Measurements from ENCODE around the gene DCK.
"Not testable (repeated sequence)": the region's sequence is repeated elsewhere in the genome, so short reads cannot be mapped to it uniquely, and the experiment has no call there.

Gene DCK

GRCh38 chr4:71004281-71004851 is 10.9 kb downstream of the DCK start:
- DNase-seq, result no peak

GRCh38 chr4:71005025-71005424 is 11.6 kb downstream of the DCK start:
- not testable (repeated sequence) for DNase-seq

- no peak for DNase-seq
Measured at GRCh38 chr4:71006203-71006907, 12.9 kb downstream of the DCK start.

GRCh38 chr4:71008196-71008595 is 14.7 kb downstream of the DCK start:
- DNase-seq, result no peak

GRCh38 chr4:71009086-71009485 is 15.6 kb downstream of the DCK start:
- no peak for DNase-seq

GRCh38 chr4:71009890-71010588 is 16.6 kb downstream of the DCK start:
- no peak for DNase-seq

GRCh38 chr4:71011451-71011850 is 18.0 kb downstream of the DCK start:
- no peak for DNase-seq

- DNase-seq, result not testable (repeated sequence)
Measured at GRCh38 chr4:71017391-71017790, 23.9 kb downstream of the DCK start.

- DNase-seq, result no peak
Measured at GRCh38 chr4:71020611-71021010, 27.2 kb downstream of the DCK start.

- no peak for DNase-seq
Measured at GRCh38 chr4:71025654-71026053, 32.2 kb downstream of the DCK start.

GRCh38 chr4:71026086-71026485 is 32.6 kb downstream of the DCK start:
- DNase-seq, result no peak

- DNase-seq, result no peak
Measured at GRCh38 chr4:71027611-71028010, 34.2 kb downstream of the DCK start.

GRCh38 chr4:71029504-71029903 is 36.1 kb downstream of the DCK start:
- DNase-seq, result no peak

- not testable (repeated sequence) for DNase-seq
Measured at GRCh38 chr4:71032106-71032505, 38.7 kb downstream of the DCK start.

GRCh38 chr4:71045256-71045655 is 51.8 kb downstream of the DCK start:
- DNase-seq, result no peak

GRCh38 chr4:71049395-71049794 is 55.9 kb downstream of the DCK start:
- no peak for DNase-seq

GRCh38 chr4:71050809-71051208 is 57.4 kb downstream of the DCK start:
- no peak for DNase-seq

GRCh38 chr4:71052034-71052433 is 58.6 kb downstream of the DCK start:
- no peak for DNase-seq

- DNase-seq, result no peak
Measured at GRCh38 chr4:71052716-71053115, 59.3 kb downstream of the DCK start.

- not testable (repeated sequence) for DNase-seq
Measured at GRCh38 chr4:71053613-71054012, 60.2 kb downstream of the DCK start.

- not testable (repeated sequence) for DNase-seq
Measured at GRCh38 chr4:71059573-71059972, 66.1 kb downstream of the DCK start.

- DNase-seq, result no peak
Measured at GRCh38 chr4:71062436-71062835, 69.0 kb downstream of the DCK start.

GRCh38 chr4:71063711-71064110 is 70.3 kb downstream of the DCK start:
- no peak for DNase-seq

- DNase-seq, result no peak
Measured at GRCh38 chr4:71064521-71064920, 71.1 kb downstream of the DCK start.

Data from stimulated activated CD4-positive, alpha-beta T cell treated with anti-CD3 and anti-CD28 coated beads, Interleukin-12 subunit alpha, Interleukin-12 subunit beta, amount 100 ng/mL, for 4 hours (primary cell).